ENCODE data around the gene TP73.

DNA sequence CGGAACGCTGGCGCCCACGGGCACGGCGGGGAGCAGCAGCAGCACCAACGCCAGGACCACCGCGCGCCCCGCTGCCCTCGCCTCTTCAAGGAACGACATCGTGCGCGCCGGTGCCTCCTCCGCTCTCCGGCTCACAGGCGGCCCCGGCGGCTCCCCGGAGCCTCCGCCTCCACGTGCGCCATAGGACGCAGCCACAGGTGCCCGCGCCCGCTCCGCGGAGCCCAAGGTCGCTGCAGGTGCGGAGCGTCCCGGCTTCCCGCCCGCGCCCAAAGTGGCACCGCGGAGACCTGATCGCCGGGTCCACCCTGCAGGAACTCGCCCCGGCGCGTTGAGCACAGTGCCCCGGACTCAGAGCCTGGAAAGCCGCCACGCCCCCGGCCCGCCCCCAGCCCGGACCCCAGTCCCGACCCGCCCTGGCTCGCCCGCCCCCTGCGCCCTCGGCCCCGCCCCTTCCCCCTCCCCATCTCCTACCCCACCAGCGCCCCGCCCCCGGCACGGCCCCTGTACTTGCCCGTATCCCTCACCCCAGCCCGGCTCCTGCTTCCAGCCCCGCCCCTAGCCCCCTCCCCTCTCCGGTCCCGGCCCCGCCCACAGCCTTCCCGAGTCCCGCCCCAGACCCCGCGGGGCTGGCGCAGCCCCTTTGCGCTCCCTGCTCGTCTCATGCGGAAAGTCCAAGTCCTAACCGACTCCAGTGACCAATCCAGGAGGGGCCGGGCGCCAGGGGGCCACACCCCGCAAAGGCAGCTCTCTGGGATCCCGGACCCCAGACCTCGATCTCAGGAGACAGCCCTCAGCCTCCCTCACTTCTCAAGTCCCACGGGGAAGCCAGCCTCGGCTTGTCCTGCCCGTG lies 40.9 kb upstream of the TP73 start, which contains the start of gene MEGF6:
- TF ChIP-seq, protein P1, sequence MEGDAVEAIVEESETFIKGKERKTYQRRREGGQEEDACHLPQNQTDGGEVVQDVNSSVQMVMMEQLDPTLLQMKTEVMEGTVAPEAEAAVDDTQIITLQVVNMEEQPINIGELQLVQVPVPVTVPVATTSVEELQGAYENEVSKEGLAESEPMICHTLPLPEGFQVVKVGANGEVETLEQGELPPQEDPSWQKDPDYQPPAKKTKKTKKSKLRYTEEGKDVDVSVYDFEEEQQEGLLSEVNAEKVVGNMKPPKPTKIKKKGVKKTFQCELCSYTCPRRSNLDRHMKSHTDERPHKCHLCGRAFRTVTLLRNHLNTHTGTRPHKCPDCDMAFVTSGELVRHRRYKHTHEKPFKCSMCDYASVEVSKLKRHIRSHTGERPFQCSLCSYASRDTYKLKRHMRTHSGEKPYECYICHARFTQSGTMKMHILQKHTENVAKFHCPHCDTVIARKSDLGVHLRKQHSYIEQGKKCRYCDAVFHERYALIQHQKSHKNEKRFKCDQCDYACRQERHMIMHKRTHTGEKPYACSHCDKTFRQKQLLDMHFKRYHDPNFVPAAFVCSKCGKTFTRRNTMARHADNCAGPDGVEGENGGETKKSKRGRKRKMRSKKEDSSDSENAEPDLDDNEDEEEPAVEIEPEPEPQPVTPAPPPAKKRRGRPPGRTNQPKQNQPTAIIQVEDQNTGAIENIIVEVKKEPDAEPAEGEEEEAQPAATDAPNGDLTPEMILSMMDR (conservative IDR thresholded peaks at IDR 0.05; ENCODE audit: low read depth, low read length), result no peak
- TF ChIP-seq EZH2phosphoT487 (IDR thresholded peaks at IDR 0.05; ENCODE audit: borderline replicate concordance, low read length) (no peak), EZH2 (IDR thresholded peaks at IDR 0.05; ENCODE audit: low read length, unreplicated experiment) (no peak)

All from PC-3 (cell line).